ENCODE data around the gene GPR155. TPM values are rescaled to one million over a fixed set of nuclear protein-coding genes. Genes with fewer than 3 reads are reported as not detected.

Gene GPR155
- total RNA-seq = 18.0 and 19.2 TPM in 2 replicates

GRCh38 chr2:174486563-174487107, at the start of gene GPR155:
Gene GPR155, minus strand, starts transcription at chr2:174487029. Its CDS starts 5,073 bp downstream, at chr2:174481956.
- intact Hi-C loops (cut with micrococcal nuclease) = loop anchor here (1.0 to 5.0 kb wide), 12 partner anchors 23 to 1931 kb away; partner anchors contain the start of genes ATF2, LNPK, OLA1 and SCRN3

GRCh38 chr2:174535757-174536703, 49.2 kb upstream of the GPR155 start:
- intact Hi-C loops (cut with micrococcal nuclease) = no loop called here

GRCh38 chr2:174535083-174535482, 48.3 kb upstream of the GPR155 start:
- intact Hi-C loops (cut with micrococcal nuclease) = no loop called here

GRCh38 chr2:174529916-174530315, 43.1 kb upstream of the GPR155 start:
- intact Hi-C loops (cut with micrococcal nuclease) = no loop called here

- intact Hi-C loops (cut with micrococcal nuclease) = no loop called here
Measured at GRCh38 chr2:174527959-174528358, 41.1 kb upstream of the GPR155 start.

- intact Hi-C loops (cut with micrococcal nuclease) = no loop called here
Measured at GRCh38 chr2:174527101-174527721, 40.4 kb upstream of the GPR155 start.

- intact Hi-C loops (cut with micrococcal nuclease) = loop anchor here (2.0 kb wide), 1 partner anchor 22 kb away; no protein-coding TSS in a partner anchor
Measured at GRCh38 chr2:174524527-174524926, 37.7 kb upstream of the GPR155 start.

GRCh38 chr2:174522553-174522952, 35.7 kb upstream of the GPR155 start:
- intact Hi-C loops (cut with micrococcal nuclease) = loop anchor here (1.0 kb wide), 2 partner anchors 35 to 60 kb away; partner anchors contain the start of gene GPR155

GRCh38 chr2:174518395-174518794, 31.6 kb upstream of the GPR155 start:
- intact Hi-C loops (cut with micrococcal nuclease) = no loop called here

GRCh38 chr2:174516501-174517378, 29.9 kb upstream of the GPR155 start:
- intact Hi-C loops (cut with micrococcal nuclease) = no loop called here

- intact Hi-C loops (cut with micrococcal nuclease) = no loop called here
Measured at GRCh38 chr2:174512345-174512744, 25.5 kb upstream of the GPR155 start.

GRCh38 chr2:174511580-174512260, 24.9 kb upstream of the GPR155 start:
- intact Hi-C loops (cut with micrococcal nuclease) = no loop called here

GRCh38 chr2:174510583-174511189, 23.9 kb upstream of the GPR155 start:
- intact Hi-C loops (cut with micrococcal nuclease) = no loop called here

- intact Hi-C loops (cut with micrococcal nuclease) = loop anchor here (1.0 kb wide), 1 partner anchor 9 kb away; no protein-coding TSS in a partner anchor
Measured at GRCh38 chr2:174503161-174503809, 16.5 kb upstream of the GPR155 start.

GRCh38 chr2:174499371-174499770, 12.5 kb upstream of the GPR155 start:
- intact Hi-C loops (cut with micrococcal nuclease) = no loop called here

GRCh38 chr2:174495365-174496012, 8.7 kb upstream of the GPR155 start:
- intact Hi-C loops (cut with micrococcal nuclease) = no loop called here

GRCh38 chr2:174493549-174494331, 6.9 kb upstream of the GPR155 start:
- intact Hi-C loops (cut with micrococcal nuclease) = loop anchor here (1.0 to 5.0 kb wide), 10 partner anchors 8 to 1774 kb away; partner anchors contain the start of genes ATP5MC3, LNPK, MTX2 and WIPF1

GRCh38 chr2:174492963-174493431, 6.2 kb upstream of the GPR155 start:
- intact Hi-C loops (cut with micrococcal nuclease) = loop anchor here (1.0 to 5.0 kb wide), 9 partner anchors 8 to 1774 kb away; partner anchors contain the start of genes ATP5MC3, LNPK, MTX2 and WIPF1

All from T-helper 1 cell treated with Interleukin-12 subunit alpha and Interleukin-12 subunit beta and Interleukin-4 antibody, amounts not matched to agents 30 ng/mL and 1 ng/mL, for 36 hours (primary cell).